HepG2 (cell line): ENCODE measurements around the gene ALOXE3. TPM values are rescaled to one million over a fixed set of nuclear protein-coding genes. Genes with fewer than 3 reads are reported as not detected.
A peak's percentile ranks its signal among the peaks of the same experiment; 100 is the strongest.

ENCODE experiments used
- ARNTL ChIP-seq: sonication (generic); formaldehyde crosslinking; IDR thresholded peaks from 2 replicates; pipeline ENCODE4 v1.4.0; 2020; ENCODE audit warnings: mild to moderate bottlenecking, missing genetic modification reagents
- ATM ChIP-seq: fragments of 450-650 bp; IDR thresholded peaks from 2 replicates; pipeline ENCODE4 v1.7.1; 2017; ENCODE audit warnings: mild to moderate bottlenecking, borderline replicate concordance
- DMAP1 ChIP-seq: IDR thresholded peaks from 2 replicates; pipeline ENCODE4 v1.6.1; 2016
- GABPB1 ChIP-seq: IDR thresholded peaks from 2 replicates; pipeline ENCODE4 v1.6.1; 2016; ENCODE audit warnings: mild to moderate bottlenecking, missing genetic modification reagents, moderate library complexity, missing compliant biosample characterization
- HMGXB4 ChIP-seq, 2 experiments: sonication (generic) in 1 of 2; formaldehyde crosslinking in 1 of 2; IDR thresholded peaks; 2 replicates each; pipeline versions ENCODE4 v1.4.0 to v1.6.1; 2018 to 2020; ENCODE audit warnings: missing genetic modification reagents in 2 of 2, borderline replicate concordance in 1 of 2, low read depth in 1 of 2, mild to moderate bottlenecking in 1 of 2, missing biosample characterization in 1 of 2
- JUN ChIP-seq: sonication (generic); formaldehyde crosslinking; IDR thresholded peaks from 2 replicates; pipeline ENCODE4 v1.4.0; 2020; ENCODE audit warnings: mild to moderate bottlenecking, missing genetic modification reagents
- LCORL ChIP-seq, 2 experiments: fragments of 450-650 bp in 1 of 2; sonication (generic) in 1 of 2; formaldehyde crosslinking in 1 of 2; IDR thresholded peaks; 2 replicates each; pipeline versions ENCODE4 v1.5.0 to v1.6.1; 2017 to 2020; ENCODE audit warnings: antibody characterized with exemption in 1 of 2, missing genetic modification reagents in 1 of 2
- NAIF1 ChIP-seq: sonication (generic); formaldehyde crosslinking; IDR thresholded peaks from 2 replicates; pipeline ENCODE4 v1.5.0; 2020; ENCODE audit warnings: mild to moderate bottlenecking, missing genetic modification reagents, borderline replicate concordance
- PAX8 ChIP-seq: sonication (generic); formaldehyde crosslinking; IDR thresholded peaks from 2 replicates; pipeline ENCODE4 v1.8.0; 2022; ENCODE audit warnings: mild to moderate bottlenecking, missing genetic modification reagents, borderline replicate concordance
- RBFOX2 ChIP-seq: fragments of 200-400 bp; formaldehyde crosslinking; IDR thresholded peaks from 2 replicates; pipeline ENCODE4 v1.6.1; 2017; ENCODE audit warnings: low read depth, mild to moderate bottlenecking, low read length
- SIX1 ChIP-seq: sonication (generic); formaldehyde crosslinking; IDR thresholded peaks from 2 replicates; pipeline ENCODE4 v1.4.0; 2020; ENCODE audit warnings: missing genetic modification reagents, borderline replicate concordance
- SP5 ChIP-seq: IDR thresholded peaks from 2 replicates; pipeline ENCODE4 v1.6.1; 2016; ENCODE audit warnings: low read depth, borderline replicate concordance
- ZFP36L2 ChIP-seq: sonication (generic); formaldehyde crosslinking; IDR thresholded peaks from 2 replicates; pipeline ENCODE4 v1.4.0; 2020; ENCODE audit warnings: missing genetic modification reagents
- ZMYM4 ChIP-seq: sonication (generic); formaldehyde crosslinking; IDR thresholded peaks from 2 replicates; pipeline ENCODE4 v1.8.1; 2023; ENCODE audit warnings: mild to moderate bottlenecking, missing genetic modification reagents
- ZNF263 ChIP-seq: sonication (generic); formaldehyde crosslinking; IDR thresholded peaks from 2 replicates; pipeline ENCODE4 v1.4.0; 2020; ENCODE audit warnings: missing genetic modification reagents
- ZNF503 ChIP-seq: sonication (generic); formaldehyde crosslinking; IDR thresholded peaks from 2 replicates; pipeline ENCODE4 v1.4.0; 2020; ENCODE audit warnings: missing genetic modification reagents
- ZNF570 ChIP-seq: sonication (generic); formaldehyde crosslinking; IDR thresholded peaks from 2 replicates; pipeline ENCODE4 v1.4.0; 2020; ENCODE audit warnings: mild to moderate bottlenecking, missing genetic modification reagents, borderline replicate concordance
- ZNF597 ChIP-seq: sonication (generic); formaldehyde crosslinking; IDR thresholded peaks from 2 replicates; pipeline ENCODE4 v1.5.0; 2020; ENCODE audit warnings: missing genetic modification reagents
- ZNF609 ChIP-seq: sonication (generic); formaldehyde crosslinking; IDR thresholded peaks from 2 replicates; pipeline ENCODE4 v1.4.0; 2020; ENCODE audit warnings: mild to moderate bottlenecking, missing genetic modification reagents, borderline replicate concordance
- ZNF709 ChIP-seq: sonication (generic); formaldehyde crosslinking; IDR thresholded peaks from 2 replicates; pipeline ENCODE4 v1.5.0; 2020; ENCODE audit warnings: mild to moderate bottlenecking, missing genetic modification reagents
- polyA plus RNA-seq, 8 experiments: library from polyadenylated mRNA; depleted of rRNA in 3 of 8; stranded (reverse) in 7 of 8; unstranded in 1 of 8; fragments of >200 nt; fragmentation: Illumina TruSeq in 4 of 8; extraction: Trizol in 4 of 8; gene quantifications; 2 replicates each; pipeline versions ENCODE4 v1.2.1 to v1.2.3, GENCODE V29; 2011 to 2016; ENCODE audit warnings: low read depth in 4 of 8, missing spikeins in 1 of 8, mixed read lengths in 1 of 8; ENCODE audit not compliant: insufficient read depth in 1 of 8
- total RNA-seq, 5 experiments: library from RNA; depleted of rRNA; stranded (reverse); fragments of >200 nt; fragmentation: Illumina TruSeq; extraction: Trizol; gene quantifications; 2 replicates each; pipeline ENCODE4 v1.2.3, GENCODE V29; 2016; ENCODE audit warnings: low read depth in 1 of 5

The ALOXE3 gene
- total and polyA plus RNA-seq, 2 of the 13 experiments (the other 11 are each of a cell fraction or from before 2014, with no cell fraction given), result 0.07 TPM; not detected in 1

- peak; percentile 44; the same call in 1 of the 2 replicates for TF ChIP-seq ZNF709
- TF ChIP-seq ZNF263 (CRISPR knock-in tag), result peak; percentile 73
- TF ChIP-seq LCORL (IDR thresholded peaks at IDR 0.05), result no peak
- TF ChIP-seq LCORL (CRISPR knock-in tag; IDR thresholded peaks at IDR 0.05), result peak; percentile 36; the same call in 1 of the 2 replicates
- no peak for TF ChIP-seq ZFP36L2
- TF ChIP-seq GABPB1, result peak; percentile 91
- TF ChIP-seq SP5 (CRISPR knock-in tag), result peak; percentile 84
- no peak for TF ChIP-seq ATM
- TF ChIP-seq NAIF1, result peak; percentile 84
- TF ChIP-seq ZNF597 (CRISPR knock-in tag), result no peak
- peak; percentile 50; the same call in 1 of the 2 replicates for TF ChIP-seq ZNF503
- TF ChIP-seq ARNTL (CRISPR knock-in tag), result peak; percentile 100
- TF ChIP-seq ZNF609 (CRISPR knock-in tag), result peak; percentile 18; the same call in 1 of the 2 replicates
- no peak for TF ChIP-seq SIX1 (CRISPR knock-in tag)
- peak; percentile 59 for TF ChIP-seq RBFOX2
- no peak for TF ChIP-seq JUN
- peak; percentile 50 to 68; a peak in 3 of 4 replicates for TF ChIP-seq HMGXB4 (CRISPR knock-in tag; IDR thresholded peaks at IDR 0.05; ENCODE audit: borderline replicate concordance in 1 of 2, low read depth in 1 of 2)
- TF ChIP-seq DMAP1 (CRISPR knock-in tag), result peak; percentile 37; the same call in 1 of the 2 replicates
- TF ChIP-seq ZMYM4 (CRISPR knock-in tag), result peak; percentile 57
- no peak for TF ChIP-seq ZNF570 (CRISPR knock-in tag)
- TF ChIP-seq PAX8 (CRISPR knock-in tag), result no peak
Observed at GRCh38 chr17:8156246-8156992, 38.1 kb upstream of the ALOXE3 start (continued).
